Stimulated activated memory B cell treated with anti-CD40 and anti-IgM and Interleukin-4, amounts not matched to agents 10 μg/mL and 1 μg/mL and 100 μg/mL, for 72 hours (primary cell): ENCODE results near the gene ROBO4.

ENCODE experiments used
- ATAC-seq: fragments of 150-1000 bp; cut with Tn5 transposase; 2 replicates; pipeline ENCODE4 v1.10.0; 2021
- H3K27ac Mint-ChIP-seq: one replicate; pipeline ENCODE4 v1.8.0; 2022; ENCODE audit warnings: mild to moderate bottlenecking, mixed read lengths
- H3K27me3 Mint-ChIP-seq: one replicate; pipeline ENCODE4 v1.8.0; 2022; ENCODE audit warnings: mixed read lengths
- H3K36me3 Mint-ChIP-seq: one replicate; pipeline ENCODE4 v1.8.0; 2022; ENCODE audit warnings: mixed read lengths
- H3K4me1 Mint-ChIP-seq: one replicate; pipeline ENCODE4 v1.8.0; 2022; ENCODE audit warnings: mixed read lengths
- H3K4me3 Mint-ChIP-seq: one replicate; pipeline ENCODE4 v1.8.0; 2022; ENCODE audit warnings: mild to moderate bottlenecking, moderate library complexity, mixed read lengths
- H3K9me3 Mint-ChIP-seq: one replicate; pipeline ENCODE4 v1.8.0; 2022; ENCODE audit warnings: mixed read lengths

The ROBO4 gene

DNA sequence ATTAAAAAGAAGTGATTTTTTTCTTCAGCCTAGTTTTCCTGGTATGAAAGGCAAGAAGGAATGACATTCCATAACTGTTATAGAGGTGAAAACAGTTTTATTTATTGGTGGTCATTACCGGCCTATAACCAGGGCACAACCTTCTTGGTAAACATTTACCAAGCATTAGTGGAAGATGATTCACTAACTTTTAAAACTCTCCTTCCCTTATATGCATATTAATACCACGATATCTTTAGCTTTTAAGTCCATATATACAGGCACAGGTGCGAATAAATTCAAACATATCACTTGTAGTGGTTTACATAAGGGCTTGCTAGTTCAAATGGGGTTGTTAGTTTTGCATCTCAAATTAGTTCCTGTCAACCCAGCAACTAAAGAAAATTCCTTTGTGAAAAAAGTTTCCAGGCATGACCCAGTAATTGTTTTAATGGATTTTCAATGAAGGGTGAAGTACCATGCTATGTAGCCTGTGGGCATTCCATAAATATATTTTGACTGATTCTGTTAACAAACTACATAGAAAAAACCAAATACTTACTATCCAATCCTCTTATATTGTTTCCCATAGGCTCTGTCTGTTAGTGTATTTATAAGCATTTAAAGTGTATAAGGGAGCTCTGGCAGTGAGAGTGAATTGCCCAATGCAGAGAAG is 63.0 kb downstream of the ROBO4 start:
- H3K4me1 Mint-ChIP-seq: peaks cover 22% of the 10 kb centered on the region
- H3K36me3 Mint-ChIP-seq: no peaks in the 10 kb centered on the region
- H3K27me3 Mint-ChIP-seq: peaks cover 38% of the 10 kb centered on the region
- no peak overlapping the region for H3K4me3 Mint-ChIP-seq
- no peaks in the 10 kb centered on the region for H3K9me3 Mint-ChIP-seq
- no peak for ATAC-seq
- H3K27ac Mint-ChIP-seq: no peak overlapping the region
